NCI-H1436 (cell line): ENCODE measurements around the gene IGDCC3.

Source experiments
- DNase-seq: peaks from one replicate; lab custom pipeline; 2025; lab: John Stamatoyannopoulos, UW

Gene IGDCC3

DNA sequence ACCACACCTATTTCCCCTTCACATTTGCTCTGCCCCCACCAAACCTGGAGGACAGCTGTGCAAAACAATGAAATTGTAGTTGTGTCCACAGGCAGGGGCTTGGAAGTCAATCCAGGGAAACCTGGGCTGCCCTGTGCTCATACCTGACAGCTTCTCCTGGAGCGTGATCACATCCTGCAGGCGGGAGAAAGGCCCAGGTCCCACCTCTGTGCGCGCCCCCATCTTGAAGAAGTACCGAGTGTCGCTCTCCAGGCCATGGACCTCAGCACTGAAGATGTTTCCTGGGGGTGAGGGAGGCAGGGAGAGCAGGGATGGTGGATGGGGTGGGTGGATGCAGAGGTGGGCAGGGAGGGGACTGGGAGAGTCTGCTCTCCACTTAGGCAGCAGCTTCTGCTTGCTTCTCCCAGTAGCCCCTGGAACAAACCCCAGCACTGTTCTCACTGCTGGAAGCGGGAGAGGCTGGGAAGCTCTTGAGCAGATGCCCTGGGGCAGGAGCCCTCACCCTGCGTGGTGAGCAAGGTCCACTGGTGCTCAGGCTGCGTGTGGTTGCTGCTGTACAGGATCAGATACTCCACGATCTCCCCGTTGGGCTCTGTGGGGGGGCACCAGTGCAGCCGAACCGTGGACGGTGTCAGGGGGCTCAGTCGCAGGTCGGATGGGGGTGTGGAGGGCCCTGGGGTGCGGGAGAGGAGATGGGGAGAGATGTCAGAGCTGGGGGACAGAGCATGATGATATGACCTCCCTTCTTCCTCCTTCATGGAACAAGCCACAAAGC is 10.7 kb upstream of the IGDCC3 start:
- no peak for DNase-seq

DNA sequence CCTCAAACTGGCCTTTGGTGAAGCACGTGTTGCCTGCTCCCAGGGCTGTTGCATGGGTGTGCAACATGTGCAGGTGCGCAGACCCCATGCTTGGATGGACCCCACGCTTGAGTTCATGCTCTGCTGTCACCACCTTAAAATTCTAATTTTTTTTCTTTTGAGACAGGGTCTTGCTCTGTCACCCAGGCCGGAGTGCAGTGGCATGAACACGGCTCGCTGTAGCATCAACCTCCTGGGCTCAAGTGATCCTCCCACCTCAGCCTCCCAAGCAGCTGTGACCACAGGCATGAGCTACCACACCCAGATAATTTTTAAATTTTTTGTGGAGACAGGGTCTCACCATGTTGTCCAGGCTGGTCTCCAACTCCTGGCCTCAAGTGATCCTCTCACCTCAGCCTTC is 9.1 kb upstream of the IGDCC3 start:
- no peak for DNase-seq

DNA sequence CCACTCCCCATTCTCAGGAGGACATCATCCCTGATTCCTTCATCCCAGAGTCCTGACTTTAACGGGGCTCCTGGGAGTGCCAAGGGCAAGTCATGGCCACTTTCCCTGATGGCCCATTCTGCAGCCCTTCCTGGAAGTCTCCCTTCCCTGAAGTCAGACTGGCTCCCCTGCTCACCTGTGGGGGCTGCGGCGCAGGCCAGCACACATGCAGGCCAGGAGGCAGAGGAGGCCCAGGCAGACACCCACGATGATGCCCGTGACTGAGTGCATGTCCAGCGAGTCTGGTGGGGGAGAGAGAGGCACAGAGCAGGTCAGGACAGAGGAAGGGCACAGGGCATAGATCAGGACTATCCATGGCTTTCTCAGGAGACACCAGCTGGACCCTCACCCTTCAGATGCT is 8.6 kb upstream of the IGDCC3 start:
- no peak for DNase-seq

DNA sequence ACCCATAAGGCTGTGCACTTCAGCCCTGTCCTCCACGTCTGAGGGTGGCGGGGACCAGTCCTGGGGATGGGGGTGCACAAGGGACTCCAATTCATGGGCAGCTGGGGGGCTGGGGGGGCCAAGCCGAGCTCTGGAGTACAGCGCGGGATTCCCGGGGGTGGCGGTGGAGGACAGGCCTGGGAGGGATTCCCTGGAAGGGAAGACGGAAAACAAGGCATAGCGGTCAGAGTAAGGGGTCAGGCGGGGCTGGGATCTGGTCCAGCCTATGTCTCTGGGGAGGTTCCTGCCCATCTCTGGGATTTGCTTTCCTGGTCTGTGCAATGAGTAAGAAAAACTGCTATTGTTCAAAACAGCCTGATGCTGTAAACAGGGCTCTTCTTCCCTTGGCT is 8.1 kb upstream of the IGDCC3 start:
- no peak for DNase-seq

DNA sequence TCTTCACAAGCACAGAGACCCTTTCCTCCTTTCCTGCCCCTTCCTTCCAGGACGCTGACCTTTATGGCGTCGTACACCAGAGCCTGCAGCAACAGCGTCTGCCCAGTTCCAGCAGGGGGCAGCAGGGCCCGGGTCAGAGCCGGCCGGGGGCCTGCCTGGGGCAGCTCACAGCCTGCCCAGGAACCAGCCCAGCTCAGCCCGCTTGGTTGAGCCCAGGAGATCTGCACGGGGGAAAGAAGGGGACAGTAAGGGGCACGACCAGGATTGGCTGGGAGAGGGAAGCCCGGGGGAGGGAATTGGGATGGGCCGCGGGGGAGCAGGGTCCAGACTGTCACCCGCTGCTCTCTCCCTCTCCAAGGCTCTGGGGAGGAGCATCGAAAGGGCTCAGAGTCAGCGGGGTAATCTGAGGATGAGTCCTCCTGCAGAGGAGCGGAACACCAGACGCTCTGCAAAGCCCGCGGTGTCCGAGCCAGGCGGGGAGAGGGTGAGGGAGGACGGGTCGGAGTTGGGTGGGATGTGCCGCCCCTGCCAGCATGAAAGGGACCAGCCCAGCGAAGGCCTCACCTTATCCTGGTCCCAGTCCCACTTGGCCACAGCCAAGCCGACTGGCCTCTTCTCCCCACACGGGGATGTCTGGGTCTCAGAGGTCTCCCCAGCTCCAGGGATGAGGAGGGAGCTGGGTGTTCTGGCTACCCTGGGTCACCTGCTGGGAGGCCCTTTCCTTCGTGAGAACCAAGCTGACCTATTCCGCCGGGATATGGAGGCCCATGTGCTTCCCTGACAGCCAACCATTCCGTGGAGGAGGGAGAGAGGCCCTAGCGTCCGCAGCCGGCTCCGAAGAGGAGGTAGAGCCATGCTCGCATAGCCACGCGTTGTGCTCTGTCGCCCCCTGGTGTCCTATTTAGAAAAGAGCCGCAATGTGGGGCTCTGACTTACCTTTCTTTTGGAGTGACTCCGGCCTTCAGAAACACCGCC is 7.4 kb upstream of the IGDCC3 start:
- peak; percentile 83 for DNase-seq

DNA sequence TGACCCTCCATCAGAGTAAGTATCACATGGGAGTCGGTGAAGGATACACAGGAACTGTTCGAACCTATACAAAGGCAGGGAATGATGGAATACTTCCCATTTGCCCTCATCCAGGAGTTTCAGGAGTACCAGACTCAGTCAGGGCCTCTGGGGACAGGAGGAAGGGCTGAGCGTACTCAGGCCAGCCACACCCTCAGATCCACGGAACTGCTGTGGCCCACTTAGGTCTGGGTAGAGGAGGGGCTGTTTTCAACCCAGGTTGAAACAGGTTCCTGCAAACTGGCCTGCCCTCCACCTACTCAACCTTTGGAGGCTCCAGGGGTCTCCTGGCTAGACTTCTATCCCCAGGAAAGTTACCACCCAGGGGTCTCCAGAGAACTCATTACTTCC is 6.7 kb upstream of the IGDCC3 start:
- no peak for DNase-seq

DNA sequence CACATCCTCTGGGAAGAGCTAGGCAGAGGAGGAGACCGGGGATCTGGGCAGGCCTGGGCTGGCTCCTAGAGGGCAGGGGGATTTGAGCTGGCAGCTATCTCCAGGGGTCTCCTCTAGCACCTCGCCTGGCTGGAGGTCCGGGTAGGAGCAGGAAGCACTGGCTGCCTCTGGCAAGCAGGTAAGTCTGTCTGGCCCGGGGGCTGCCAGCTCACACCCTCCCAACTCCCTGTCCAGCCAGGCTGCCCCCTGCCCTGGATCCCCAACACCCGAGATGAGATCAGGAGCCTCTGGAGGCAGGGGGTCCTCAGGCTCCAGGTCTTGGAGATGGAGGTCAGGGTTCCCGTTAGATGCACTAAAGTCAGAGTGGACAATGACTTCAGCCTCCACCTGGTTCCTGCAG is 6.2 kb upstream of the IGDCC3 start:
- DNase-seq: no peak

DNA sequence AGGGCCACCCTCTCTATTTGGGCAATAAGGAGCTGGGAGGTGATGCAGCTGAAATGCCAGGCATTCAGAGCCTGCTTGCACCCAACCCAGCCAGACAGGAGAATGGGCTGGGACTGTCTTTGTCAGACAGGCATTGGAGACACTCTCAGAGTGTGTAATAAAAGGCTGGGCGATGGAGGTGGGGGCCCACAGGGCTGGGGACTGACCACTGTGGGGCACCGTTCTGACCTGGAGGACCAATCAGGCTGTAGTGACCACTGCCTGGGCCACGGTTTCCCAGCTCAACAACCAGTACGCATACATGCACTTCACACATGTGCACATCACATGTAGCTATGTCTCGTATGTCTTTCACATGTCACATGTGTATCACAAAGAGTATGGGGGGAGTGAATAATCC is 5.7 kb upstream of the IGDCC3 start:
- DNase-seq: no peak

DNA sequence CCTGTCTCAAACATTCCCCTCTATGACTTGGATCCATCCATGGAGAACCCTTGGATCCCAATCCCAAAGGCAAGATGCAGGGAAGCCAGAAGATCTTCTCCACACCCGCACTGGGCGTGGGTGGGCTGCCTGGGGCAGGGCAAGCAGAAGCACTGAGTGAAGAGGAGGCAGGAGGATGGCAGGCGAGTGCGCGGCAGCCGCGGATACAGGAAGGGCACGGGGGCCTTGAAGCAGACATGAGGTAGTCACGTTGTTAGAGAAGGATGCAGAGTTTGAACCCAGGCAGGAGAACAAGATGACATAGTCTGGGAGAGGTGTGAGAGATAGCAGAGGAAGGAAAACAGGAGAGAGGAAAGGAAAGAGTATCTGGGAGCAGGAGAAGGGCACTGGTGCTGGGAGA is 5.1 kb upstream of the IGDCC3 start:
- no peak for DNase-seq

DNA sequence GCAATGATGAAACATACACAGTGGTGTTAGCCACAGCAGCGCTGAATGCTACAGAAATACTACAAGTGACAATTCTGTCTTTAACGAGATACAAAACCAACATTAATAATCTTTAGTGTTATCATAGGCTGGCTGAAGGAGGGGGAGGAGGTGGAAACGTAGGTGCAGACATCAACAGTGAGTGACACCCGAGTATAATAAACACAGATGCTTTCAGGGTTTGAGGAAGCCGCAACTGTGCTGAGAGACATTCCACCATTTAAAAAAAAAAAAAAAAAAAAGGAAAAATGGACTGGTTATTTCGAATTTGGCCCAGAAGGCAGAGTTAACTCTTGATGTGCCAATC is 4.3 kb upstream of the IGDCC3 start:
- no peak for DNase-seq

DNA sequence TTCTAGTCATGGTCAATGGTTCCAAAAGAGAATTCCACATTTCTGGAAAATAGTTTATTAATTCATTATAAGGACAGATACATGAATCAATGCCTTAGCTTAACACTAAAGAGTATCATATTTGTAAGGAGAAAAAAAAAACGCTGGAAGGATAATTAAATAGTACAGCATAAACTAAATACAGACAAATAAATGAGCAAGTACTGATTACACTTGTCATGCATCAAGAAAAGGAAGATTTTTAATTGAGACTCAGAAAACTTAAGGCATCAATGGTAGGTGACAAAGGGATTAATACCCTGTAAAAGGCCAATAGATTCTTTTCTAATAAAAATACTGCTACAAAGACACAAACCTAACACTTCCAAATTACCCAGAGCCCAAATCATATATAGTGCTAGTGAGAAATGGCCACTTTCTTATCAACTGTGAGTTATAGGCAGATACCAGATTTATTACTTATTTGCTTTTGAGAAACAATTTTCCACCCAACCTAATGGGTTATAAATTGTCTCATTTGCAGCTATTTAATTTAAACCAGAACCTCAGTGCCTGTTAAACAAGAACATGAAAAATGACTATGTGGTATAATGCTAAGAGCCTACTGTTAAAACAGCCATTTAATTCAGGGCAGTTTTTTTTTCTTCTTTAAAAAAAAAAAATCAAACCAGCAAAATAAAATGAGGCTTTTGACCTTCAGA is 3.8 kb upstream of the IGDCC3 start:
- DNase-seq: no peak

DNA sequence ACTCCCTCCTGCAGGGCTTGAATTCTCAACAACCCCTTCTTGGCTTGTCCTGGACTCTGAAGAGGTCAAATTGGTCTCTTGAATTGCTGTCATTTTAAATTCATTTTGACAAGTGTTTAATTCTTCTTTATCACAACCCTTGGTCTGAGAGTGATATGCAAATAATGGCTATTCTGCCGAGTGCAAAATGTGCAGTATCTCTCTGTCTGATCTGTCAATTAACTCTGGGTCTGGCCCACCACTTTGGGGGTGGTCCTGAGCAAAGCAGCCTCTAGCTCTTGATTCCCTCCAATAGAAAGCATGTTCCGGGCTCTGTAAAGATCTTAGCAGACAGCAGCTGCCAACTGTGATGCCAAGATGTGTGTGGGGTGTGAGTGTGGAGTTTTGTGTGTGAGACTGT is 2.2 kb upstream of the IGDCC3 start:
- DNase-seq: no peak

DNA sequence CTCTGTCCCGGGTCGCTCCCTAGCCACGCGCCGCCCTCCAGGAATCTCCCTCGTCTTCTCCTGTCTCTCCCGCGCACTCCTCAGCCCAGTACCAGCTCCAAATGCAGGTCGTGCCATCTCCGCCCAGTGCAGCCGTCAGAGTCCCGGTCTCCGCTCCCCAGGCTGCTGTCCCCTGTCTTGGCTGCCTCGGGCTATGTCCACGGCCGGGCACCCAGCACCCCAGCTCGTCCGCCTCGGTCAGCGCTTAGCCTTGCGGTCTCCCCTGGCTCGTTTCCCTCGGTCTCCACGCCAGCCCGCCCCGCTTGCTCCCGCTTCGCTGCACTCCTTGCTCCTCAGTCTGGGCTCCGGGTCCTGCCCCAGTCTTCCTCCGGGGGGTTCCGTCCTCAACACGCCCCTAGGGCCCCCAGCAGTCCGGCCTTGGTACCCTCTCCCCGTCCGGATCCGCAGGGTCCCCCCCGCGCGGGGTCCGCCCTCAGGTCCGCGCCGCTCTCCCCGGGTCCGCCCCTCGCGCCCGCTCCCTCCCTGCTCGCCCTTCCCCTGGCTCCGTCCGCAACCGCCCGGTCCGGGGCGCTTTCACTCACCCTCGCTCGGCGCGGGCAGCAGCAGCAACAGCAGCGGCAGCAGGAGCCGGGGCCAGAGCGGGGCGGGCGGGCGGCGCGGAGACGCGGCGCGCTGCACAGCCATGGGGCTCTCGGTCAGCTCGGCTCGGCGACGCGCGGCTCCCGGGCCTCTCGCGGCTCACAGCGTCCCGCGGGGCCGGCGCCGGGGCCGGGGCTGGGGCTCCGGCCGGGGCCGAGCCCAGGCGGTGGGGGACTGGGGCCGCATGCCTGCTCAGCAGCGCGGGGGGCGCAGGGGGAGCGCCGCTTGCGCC is 462 bp downstream of the IGDCC3 start:
- DNase-seq: no peak

DNA sequence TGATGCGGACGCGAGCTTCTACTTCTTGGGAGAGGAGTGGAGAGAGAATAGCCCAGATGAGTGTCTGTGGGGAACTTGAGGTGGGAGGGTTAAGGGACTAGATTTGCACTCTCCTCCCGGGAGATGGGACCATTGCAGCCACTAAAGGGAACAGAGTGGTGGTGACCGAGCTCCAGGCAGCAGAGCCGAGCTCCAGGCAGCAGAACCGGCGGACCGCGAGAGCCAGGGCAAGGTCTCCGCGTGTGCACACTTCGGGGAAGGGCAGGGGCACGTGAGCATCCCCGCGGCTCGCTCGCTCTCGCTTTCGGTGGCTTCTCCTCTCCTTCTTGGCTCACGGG is 1.1 kb downstream of the IGDCC3 start:
- no peak for DNase-seq

DNA sequence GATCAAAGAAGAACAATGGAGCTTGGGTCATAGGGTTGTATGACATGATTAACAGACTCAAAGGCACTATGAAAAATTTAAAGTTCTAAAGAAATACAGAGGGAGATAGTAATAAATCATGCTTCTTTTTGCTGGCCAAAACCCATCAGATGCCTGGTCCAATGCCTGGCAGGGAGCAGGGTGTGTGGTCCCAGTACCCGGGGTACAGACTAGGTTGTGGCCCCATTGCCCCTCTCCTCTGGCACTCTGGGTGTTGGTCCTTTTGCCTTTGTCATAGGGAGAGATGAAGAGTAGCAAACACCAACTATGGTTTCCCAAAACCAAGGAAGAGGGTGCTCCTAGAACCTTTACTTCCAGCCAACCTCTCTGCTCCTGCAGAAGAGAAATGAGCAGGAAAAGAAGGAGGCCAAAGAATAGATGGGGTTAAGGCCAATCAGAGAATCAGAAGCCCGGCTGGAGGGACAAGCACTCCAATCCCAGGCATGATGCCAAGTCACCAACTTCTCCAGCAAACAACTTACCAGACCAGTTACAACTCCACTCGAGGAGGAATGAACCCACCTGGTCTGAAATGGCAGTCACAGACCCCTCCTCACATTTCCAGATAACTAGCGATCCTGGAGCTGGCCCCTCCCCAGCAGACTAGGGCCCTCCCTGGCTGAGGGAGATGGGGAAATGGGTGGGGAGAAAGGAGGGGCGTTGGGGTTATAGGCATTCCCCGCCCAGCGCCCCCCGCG is 1.8 kb downstream of the IGDCC3 start:
- DNase-seq: no peak

DNA sequence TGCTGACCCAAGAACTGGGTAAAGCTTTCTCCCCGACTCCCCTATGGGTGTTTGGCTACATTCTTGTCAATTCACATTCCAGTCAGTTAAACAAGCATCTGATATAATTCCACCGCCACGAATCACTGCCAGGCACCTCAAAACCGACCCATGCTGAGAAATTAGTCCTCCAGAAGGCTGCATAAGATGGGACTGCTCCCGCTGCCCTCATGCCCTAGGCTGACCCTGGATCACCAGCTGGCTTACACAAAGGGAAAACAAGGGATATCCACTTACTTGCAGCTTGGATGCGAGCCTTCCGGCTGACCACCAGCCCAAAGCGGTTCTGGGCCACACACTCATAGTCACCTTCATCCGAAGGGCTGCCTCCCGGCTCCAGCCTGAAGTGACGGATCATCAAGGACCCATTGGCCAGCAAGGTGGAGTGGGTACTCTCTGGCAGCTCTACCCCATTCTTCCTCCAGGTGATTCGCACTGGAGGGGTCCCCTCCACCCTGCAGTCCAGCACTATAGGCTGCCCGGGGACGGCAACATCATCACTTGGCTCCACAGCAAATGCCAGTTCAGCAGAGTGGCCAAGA is 2.9 kb downstream of the IGDCC3 start:
- DNase-seq: no peak

DNA sequence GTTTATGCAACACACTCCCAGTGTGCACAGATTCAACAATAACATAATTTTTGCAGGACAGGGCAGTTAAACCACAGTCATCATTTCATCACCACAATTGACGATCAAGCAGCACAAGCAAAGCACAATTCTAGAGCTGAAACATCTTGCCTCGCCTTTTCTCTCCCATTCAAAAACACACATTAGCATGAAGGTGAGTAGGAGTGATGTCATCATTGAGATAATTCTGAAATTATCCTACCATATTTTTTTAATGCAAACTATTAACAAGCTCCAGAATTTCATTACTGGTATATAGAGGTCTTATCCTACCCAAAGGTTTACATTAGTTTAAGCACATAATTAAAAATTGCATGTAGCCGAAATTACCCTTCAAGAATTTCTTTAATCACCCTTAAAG is 3.5 kb downstream of the IGDCC3 start:
- no peak for DNase-seq

DNA sequence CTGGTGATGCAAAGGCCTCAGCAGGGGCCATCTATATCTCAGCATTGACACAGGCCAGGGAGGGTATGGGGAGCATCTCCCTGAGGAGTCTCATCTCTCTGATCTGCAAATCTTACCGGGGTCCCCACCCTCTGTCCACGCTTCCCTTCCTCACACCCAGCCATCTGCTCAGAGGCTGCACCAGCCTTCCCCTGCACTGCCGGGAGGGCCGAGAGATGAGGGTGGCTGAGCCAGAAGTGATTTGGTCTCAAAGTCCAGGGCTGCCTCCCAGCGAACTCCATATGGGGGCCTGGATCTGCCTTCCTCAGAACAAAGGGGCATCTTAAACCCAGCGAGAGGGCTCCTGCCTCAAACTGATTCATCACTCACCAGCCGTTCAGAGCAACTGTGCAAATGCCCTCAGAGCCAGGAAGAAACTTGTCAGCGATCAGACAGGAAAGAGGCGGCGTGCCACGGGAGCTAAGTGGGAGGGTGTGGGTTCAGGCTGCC is 4.6 kb downstream of the IGDCC3 start:
- no peak for DNase-seq

DNA sequence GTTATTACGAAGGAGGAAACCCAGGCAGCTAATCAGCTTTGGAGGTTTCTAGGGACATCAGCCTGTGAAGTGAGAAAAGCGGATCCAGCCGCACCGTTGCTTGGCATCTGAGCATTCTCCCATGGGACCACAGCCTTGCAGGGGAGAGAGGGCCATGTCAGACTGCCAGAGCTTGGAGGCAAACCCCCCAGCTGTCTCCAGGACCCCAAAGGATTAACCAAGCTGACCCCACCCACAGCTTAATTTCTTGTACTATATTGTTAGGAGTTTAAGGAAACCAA is 5.1 kb downstream of the IGDCC3 start:
- DNase-seq: peak; percentile 61

DNA sequence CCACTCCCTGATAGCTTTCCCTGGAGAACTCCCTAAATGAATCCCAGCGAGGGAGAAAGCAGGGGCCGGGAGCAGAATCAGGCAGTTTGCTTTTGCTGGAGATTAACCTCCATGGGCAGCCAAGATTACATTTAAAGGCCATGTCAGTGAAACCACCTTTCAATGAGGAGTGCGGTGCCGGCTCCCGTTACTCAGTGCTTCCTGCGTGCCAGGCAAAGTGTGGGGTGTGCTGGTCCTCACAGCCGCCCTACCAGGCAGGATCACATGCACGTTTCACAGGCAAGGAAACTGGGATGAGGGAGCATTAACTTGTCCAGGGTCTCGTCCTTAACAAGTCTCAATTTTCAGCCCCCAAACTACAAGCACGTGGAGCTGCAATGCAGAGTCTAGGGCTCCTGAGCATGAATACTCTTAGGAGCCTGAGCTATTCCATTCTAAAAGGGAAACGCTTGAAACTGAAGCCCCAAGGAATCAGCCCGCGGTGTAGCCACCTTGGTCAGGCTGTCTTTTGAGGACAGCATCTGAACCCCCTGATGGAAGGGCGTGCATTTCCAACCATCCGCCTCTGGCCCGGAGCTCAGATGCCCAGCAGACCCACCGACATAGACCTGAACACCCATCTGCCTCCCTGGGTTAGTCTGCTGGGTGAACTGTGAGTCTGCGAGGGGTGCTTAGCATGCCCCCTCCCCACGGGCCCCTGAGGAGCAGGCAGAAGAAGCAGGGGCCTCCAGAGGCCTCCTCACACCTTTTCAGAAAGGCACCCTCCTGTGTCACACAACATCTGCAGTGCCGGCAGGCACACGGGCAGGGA is 5.6 kb downstream of the IGDCC3 start:
- DNase-seq: no peak
